AG10803 (cell line): ENCODE data around the gene UST.

Experiments used
- DNase-seq: peaks from one replicate; pipeline ENCODE4 v3.0.0; 2010; ENCODE audit warnings: low read depth
- H3K4me3 ChIP-seq: 2 replicates; pipeline ENCODE4 v1.5.1; 2011; ENCODE audit warnings: mild to moderate bottlenecking, low read length, control low read depth
- CTCF ChIP-seq: conservative IDR thresholded peaks from 2 replicates; pipeline ENCODE4 v1.5.1; 2011; ENCODE audit warnings: mild to moderate bottlenecking, low read length, control low read depth, inconsistent platforms

UST gene

GRCh38 chr6:149053848-149054558, 307.2 kb downstream of the UST start:
- DNase-seq: no peak
- H3K4me3 ChIP-seq: no peak overlapping the region
- no peak for TF ChIP-seq CTCF

GRCh38 chr6:149054559-149055194, 307.8 kb downstream of the UST start:
- no peak for TF ChIP-seq CTCF
- DNase-seq: no peak

GRCh38 chr6:149055195-149055899, 308.5 kb downstream of the UST start:
- no peak for TF ChIP-seq CTCF
- no peak for DNase-seq
- H3K4me3 ChIP-seq: no peak overlapping the region

More at GRCh38 chr6:149054559-149055194, 307.8 kb downstream of the UST start:
- H3K4me3 ChIP-seq: no peak overlapping the region

- TF ChIP-seq CTCF: no peak
- no peak for DNase-seq
- H3K4me3 ChIP-seq: no peak overlapping the region
These were observed 310.1 kb downstream of the UST start for GRCh38 chr6:149056777-149057463.

GRCh38 chr6:149057464-149057840, 310.6 kb downstream of the UST start:
- no peak overlapping the region for H3K4me3 ChIP-seq
- TF ChIP-seq CTCF: no peak
- no peak for DNase-seq

GRCh38 chr6:149059557-149059956, 312.7 kb downstream of the UST start:
- TF ChIP-seq CTCF: no peak
- no peak overlapping the region for H3K4me3 ChIP-seq

More at GRCh38 chr6:149059557-149059956, 312.7 kb downstream of the UST start:
- DNase-seq: no peak
